ENCODE results near the gene GALP.
"Not testable (repeated sequence)": the region's sequence is repeated elsewhere in the genome, so short reads cannot be mapped to it uniquely, and the experiment has no call there.

GALP gene

GRCh38 chr19:56148096-56148495 lies 27.7 kb upstream of the GALP start:
- DNase-seq (ENCODE audit: low spot score) = no peak

- not testable (repeated sequence) for DNase-seq (ENCODE audit: low spot score)
These were observed 26.7 kb upstream of the GALP start for GRCh38 chr19:56148955-56149655.

GRCh38 chr19:56149656-56150038 lies 26.2 kb upstream of the GALP start:
- no peak for DNase-seq (ENCODE audit: low spot score)

- no peak for DNase-seq (ENCODE audit: low spot score)
These were observed 25.4 kb upstream of the GALP start for GRCh38 chr19:56150358-56150757.

- DNase-seq (ENCODE audit: low spot score) = no peak
These were observed 23.2 kb upstream of the GALP start for GRCh38 chr19:56152644-56153043.

GRCh38 chr19:56153507-56153906 lies 22.3 kb upstream of the GALP start:
- DNase-seq (ENCODE audit: low spot score) = no peak

- DNase-seq (ENCODE audit: low spot score) = no peak
These were observed 20.6 kb upstream of the GALP start for GRCh38 chr19:56155124-56155687.

- no peak for DNase-seq (ENCODE audit: low spot score)
These were observed 19.0 kb upstream of the GALP start for GRCh38 chr19:56156768-56157167.

- DNase-seq (ENCODE audit: low spot score) = no peak
These were observed 17.5 kb upstream of the GALP start for GRCh38 chr19:56158170-56158757.

- DNase-seq (ENCODE audit: low spot score) = no peak
These were observed 16.7 kb upstream of the GALP start for GRCh38 chr19:56159009-56159559.

GRCh38 chr19:56159622-56160271 lies 16.1 kb upstream of the GALP start:
- no peak for DNase-seq (ENCODE audit: low spot score)

GRCh38 chr19:56161534-56161933 lies 14.3 kb upstream of the GALP start:
- no peak for DNase-seq (ENCODE audit: low spot score)

GRCh38 chr19:56162258-56162657 lies 13.6 kb upstream of the GALP start:
- DNase-seq (ENCODE audit: low spot score) = no peak

GRCh38 chr19:56163097-56163496 lies 12.7 kb upstream of the GALP start:
- no peak for DNase-seq (ENCODE audit: low spot score)

- DNase-seq (ENCODE audit: low spot score) = peak; percentile 25
These were observed 8.7 kb upstream of the GALP start for GRCh38 chr19:56167064-56167578.

GRCh38 chr19:56170261-56170660 lies 5.5 kb upstream of the GALP start:
- no peak for DNase-seq (ENCODE audit: low spot score)

- no peak for DNase-seq (ENCODE audit: low spot score)
These were observed 1.7 kb upstream of the GALP start for GRCh38 chr19:56174086-56174485.

GRCh38 chr19:56174550-56174949 lies 1.3 kb upstream of the GALP start:
- DNase-seq (ENCODE audit: low spot score) = no peak

GRCh38 chr19:56176310-56176709 lies 502 bp downstream of the GALP start:
- not testable (repeated sequence) for DNase-seq (ENCODE audit: low spot score)

- DNase-seq (ENCODE audit: low spot score) = no peak
These were observed 1.1 kb downstream of the GALP start for GRCh38 chr19:56176881-56177280.

GRCh38 chr19:56177564-56178243 lies 1.9 kb downstream of the GALP start:
- no peak for DNase-seq (ENCODE audit: low spot score)

GRCh38 chr19:56189785-56190184 lies 14.0 kb downstream of the GALP start:
- DNase-seq (ENCODE audit: low spot score) = no peak
